Measurements from ENCODE around the gene C22orf42. TPM values are rescaled to one million over a fixed set of nuclear protein-coding genes. Genes with fewer than 3 reads are reported as not detected.
"Not testable (repeated sequence)": the region's sequence is repeated elsewhere in the genome, so short reads cannot be mapped to it uniquely, and the experiment has no call there.

C22orf42 gene
- total RNA-seq, 1 donor, result 0.10 TPM

GRCh38 chr22:32199961-32200360 is 40.9 kb upstream of the C22orf42 start:
- H3K4me3 ChIP-seq (ENCODE audit: low read length), result no peak overlapping the region
- H3K4me1 ChIP-seq (ENCODE audit: insufficient read depth, low read length), result peaks cover 29% of the 10 kb centered on the region
- no peaks in the 10 kb centered on the region for H3K9me3 ChIP-seq (ENCODE audit: low read depth, low read length)
- no peaks in the 10 kb centered on the region for H3K27me3 ChIP-seq (ENCODE audit: insufficient read depth, low read length)

DNA sequence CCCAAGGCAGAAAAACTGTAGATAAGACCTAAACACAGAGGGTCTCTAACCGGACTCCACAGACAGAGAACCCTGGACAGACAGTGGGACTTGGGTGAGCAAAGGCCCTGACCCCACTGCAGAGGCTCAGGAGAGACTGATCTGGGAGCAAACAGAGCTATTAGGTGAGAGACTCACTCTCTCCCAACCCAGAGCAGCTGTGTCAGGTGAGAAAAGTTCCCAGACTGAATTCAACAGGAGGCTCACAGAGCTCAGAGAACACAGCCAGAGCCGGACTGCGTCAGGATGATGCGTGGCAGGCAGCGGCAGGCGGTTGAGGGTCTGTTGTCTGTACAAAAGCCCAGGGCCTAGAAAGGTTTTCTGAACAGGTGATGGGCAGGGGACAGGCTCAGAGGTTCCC is 40.2 kb upstream of the C22orf42 start:
- no peaks in the 10 kb centered on the region for H3K27me3 ChIP-seq (ENCODE audit: insufficient read depth, low read length)
- H3K9me3 ChIP-seq (ENCODE audit: low read depth, low read length), result no peaks in the 10 kb centered on the region
- H3K4me1 ChIP-seq (ENCODE audit: insufficient read depth, low read length), result peaks cover 29% of the 10 kb centered on the region
- H3K4me3 ChIP-seq (ENCODE audit: low read length), result no peak overlapping the region

- not testable (repeated sequence) for H3K9me3 ChIP-seq (ENCODE audit: low read depth, low read length); H3K4me3 ChIP-seq (ENCODE audit: low read length); H3K27me3 ChIP-seq (ENCODE audit: insufficient read depth, low read length)
- H3K4me1 ChIP-seq (ENCODE audit: insufficient read depth, low read length), result peaks cover 19% of the 10 kb centered on the region
Observed at GRCh38 chr22:32197553-32198226, 38.6 kb upstream of the C22orf42 start.

DNA sequence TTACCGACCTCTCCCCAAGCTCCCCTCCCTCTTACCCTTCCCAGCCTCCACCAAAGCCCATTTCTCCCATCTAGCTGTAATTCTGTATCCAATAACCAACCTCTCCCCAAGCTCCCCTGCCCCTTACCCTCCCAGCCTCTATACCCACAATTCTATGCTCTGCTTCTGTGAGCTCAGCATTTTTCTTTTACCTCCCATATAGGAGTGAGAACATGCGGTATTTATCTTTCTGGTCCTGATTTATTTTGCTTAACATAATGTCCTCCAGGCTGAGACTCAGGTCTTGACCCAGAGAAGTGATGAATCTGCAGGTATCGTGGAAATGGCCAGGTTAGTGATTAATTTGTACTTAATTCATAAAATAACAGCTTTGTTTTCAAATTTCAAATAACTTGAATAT is 36.8 kb upstream of the C22orf42 start:
- not testable (repeated sequence) for H3K4me3 ChIP-seq (ENCODE audit: low read length); H3K27me3 ChIP-seq (ENCODE audit: insufficient read depth, low read length); H3K4me1 ChIP-seq (ENCODE audit: insufficient read depth, low read length); H3K9me3 ChIP-seq (ENCODE audit: low read depth, low read length)

GRCh38 chr22:32193346-32193745 is 34.2 kb upstream of the C22orf42 start:
- H3K4me3 ChIP-seq (ENCODE audit: low read length); H3K9me3 ChIP-seq (ENCODE audit: low read depth, low read length); H3K4me1 ChIP-seq (ENCODE audit: insufficient read depth, low read length); H3K27me3 ChIP-seq (ENCODE audit: insufficient read depth, low read length): not testable (repeated sequence)

- not testable (repeated sequence) for H3K27me3 ChIP-seq (ENCODE audit: insufficient read depth, low read length); H3K9me3 ChIP-seq (ENCODE audit: low read depth, low read length); H3K4me1 ChIP-seq (ENCODE audit: insufficient read depth, low read length); H3K4me3 ChIP-seq (ENCODE audit: low read length)
Observed at GRCh38 chr22:32191021-32191420, 31.9 kb upstream of the C22orf42 start.

DNA sequence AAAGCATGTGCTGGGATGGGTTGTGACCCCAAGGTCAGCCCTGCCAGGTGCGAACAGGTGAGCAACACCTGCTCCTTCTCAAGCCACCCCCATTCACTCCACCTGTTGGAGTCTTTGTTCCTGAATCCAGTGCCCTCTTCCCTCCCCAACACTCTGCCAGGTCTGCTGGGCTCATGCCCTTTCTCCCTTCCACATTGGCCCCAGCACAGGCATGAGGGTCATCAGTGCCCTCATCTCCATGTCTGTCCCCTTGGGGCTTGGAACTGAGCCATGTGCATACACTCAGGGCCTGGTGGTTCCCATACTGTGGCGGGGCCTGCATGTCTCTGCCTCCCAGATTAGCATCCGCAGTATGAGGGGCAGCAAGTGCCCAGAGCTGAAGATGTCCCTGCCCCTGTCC is 26.7 kb upstream of the C22orf42 start:
- Histone ChIP-seq H3K4me1 (ENCODE audit: insufficient read depth, low read length) (no peaks in the 10 kb centered on the region), H3K27me3 (ENCODE audit: insufficient read depth, low read length) (no peaks in the 10 kb centered on the region), H3K9me3 (ENCODE audit: low read depth, low read length) (no peaks in the 10 kb centered on the region), H3K4me3 (ENCODE audit: low read length) (no peak overlapping the region)

DNA sequence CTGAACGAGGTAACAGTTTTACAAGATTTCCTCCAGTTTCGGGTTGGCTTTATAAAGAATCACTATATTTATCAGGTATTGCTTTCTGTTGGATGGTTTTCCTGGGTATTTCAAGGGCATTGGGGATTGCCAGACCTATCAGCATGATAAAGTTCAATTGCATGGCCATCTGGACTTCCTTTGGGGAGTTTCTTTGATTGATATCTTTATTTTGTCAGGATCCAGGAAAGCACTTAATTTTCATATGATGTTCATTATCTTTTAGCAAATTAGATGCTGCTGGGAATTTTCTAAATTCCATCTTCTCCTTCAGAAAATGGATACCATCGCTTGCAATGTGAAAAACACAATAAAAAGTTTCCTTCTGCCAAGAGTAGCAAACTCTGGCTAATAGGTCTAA is 24.5 kb upstream of the C22orf42 start:
- Histone ChIP-seq H3K9me3 (ENCODE audit: low read depth, low read length) (no peaks in the 10 kb centered on the region), H3K4me1 (ENCODE audit: insufficient read depth, low read length) (no peaks in the 10 kb centered on the region), H3K4me3 (ENCODE audit: low read length) (no peak overlapping the region), H3K27me3 (ENCODE audit: insufficient read depth, low read length) (peaks cover 3% of the 10 kb centered on the region)

DNA sequence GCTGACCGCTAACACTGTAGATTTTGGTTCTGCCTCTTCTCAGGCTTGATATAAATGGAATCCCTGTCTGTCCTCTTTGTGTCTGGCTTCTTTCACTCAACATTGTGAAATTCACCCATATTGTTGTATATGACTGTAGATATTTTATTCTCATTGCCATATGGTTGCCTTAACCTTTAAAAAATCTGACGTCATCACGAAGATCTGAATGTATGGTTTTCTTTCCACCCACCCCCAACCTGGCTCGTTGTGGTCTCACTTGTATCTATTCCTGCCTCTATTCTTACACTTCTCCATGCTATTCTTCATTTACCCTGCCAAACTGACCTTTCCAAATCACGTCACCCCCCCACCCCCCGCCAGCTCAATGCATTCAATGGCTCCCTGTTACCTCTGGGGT is 21.9 kb upstream of the C22orf42 start:
- Histone ChIP-seq H3K9me3 (ENCODE audit: low read depth, low read length) (no peaks in the 10 kb centered on the region), H3K4me3 (ENCODE audit: low read length) (no peak overlapping the region), H3K4me1 (ENCODE audit: insufficient read depth, low read length) (no peaks in the 10 kb centered on the region), H3K27me3 (ENCODE audit: insufficient read depth, low read length) (peaks cover 13% of the 10 kb centered on the region)

DNA sequence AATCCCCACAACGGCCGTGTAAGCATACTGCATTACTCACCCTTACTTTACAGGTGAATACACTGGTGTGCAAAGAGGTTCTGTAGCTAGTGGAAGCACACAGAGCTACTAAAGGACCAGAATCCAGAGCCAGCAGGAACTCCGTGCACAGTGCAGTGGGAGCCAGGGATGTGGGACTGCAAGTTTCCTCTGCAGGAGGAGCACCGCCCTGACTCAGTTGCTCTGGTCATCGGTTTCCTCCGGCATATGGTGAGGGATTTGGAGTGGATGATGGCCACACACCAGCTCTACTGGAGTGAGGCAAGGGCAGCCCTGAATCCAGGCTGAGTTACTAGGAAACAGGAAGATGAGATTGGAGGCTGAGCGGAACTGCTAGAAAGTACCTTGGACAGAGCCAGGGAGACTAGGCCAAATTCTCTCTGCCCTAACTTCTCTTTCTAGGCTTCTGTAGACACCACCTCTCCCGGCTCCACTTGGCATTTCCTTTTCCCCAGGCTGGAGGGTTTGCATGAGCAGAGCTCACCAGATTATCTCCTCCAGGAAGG is 18.2 kb upstream of the C22orf42 start:
- H3K27me3 ChIP-seq (ENCODE audit: insufficient read depth, low read length), result peaks cover 26% of the 10 kb centered on the region
- no peak overlapping the region for H3K4me3 ChIP-seq (ENCODE audit: low read length)
- no peaks in the 10 kb centered on the region for H3K4me1 ChIP-seq (ENCODE audit: insufficient read depth, low read length)
- H3K9me3 ChIP-seq (ENCODE audit: low read depth, low read length), result no peaks in the 10 kb centered on the region

GRCh38 chr22:32175683-32176644 is 16.9 kb upstream of the C22orf42 start:
- Histone ChIP-seq H3K27me3 (ENCODE audit: insufficient read depth, low read length) (peaks cover 26% of the 10 kb centered on the region), H3K9me3 (ENCODE audit: low read depth, low read length) (no peaks in the 10 kb centered on the region), H3K4me3 (ENCODE audit: low read length) (no peak overlapping the region), H3K4me1 (ENCODE audit: insufficient read depth, low read length) (no peaks in the 10 kb centered on the region)

DNA sequence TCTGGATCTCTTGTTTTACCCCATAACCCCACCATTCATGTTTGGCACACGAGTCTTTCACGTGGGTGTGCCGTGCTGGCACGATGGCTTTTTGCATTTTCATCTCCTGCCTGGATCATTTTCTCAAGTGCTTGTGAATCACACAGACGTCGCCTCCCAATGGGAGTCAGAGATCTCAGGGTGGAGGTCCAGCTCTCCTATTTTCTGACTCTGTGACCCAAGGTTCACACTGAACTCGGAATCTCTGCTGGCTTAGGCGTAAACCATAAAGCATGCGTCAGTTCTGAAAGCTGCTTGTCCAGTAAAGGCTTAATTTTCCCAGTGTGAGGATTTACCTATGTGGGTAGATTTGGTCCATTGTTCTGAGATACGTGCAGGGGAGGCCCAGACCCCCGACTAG is 16.0 kb upstream of the C22orf42 start:
- Histone ChIP-seq H3K9me3 (ENCODE audit: low read depth, low read length) (no peaks in the 10 kb centered on the region), H3K4me1 (ENCODE audit: insufficient read depth, low read length) (no peaks in the 10 kb centered on the region), H3K27me3 (ENCODE audit: insufficient read depth, low read length) (peaks cover 23% of the 10 kb centered on the region), H3K4me3 (ENCODE audit: low read length) (no peak overlapping the region)

- Histone ChIP-seq H3K4me3 (ENCODE audit: low read length) (no peak overlapping the region), H3K9me3 (ENCODE audit: low read depth, low read length) (no peaks in the 10 kb centered on the region), H3K4me1 (ENCODE audit: insufficient read depth, low read length) (peaks cover 24% of the 10 kb centered on the region), H3K27me3 (ENCODE audit: insufficient read depth, low read length) (no peaks in the 10 kb centered on the region)
Observed at GRCh38 chr22:32165681-32166080, 6.6 kb upstream of the C22orf42 start.

GRCh38 chr22:32164075-32164860 is 5.2 kb upstream of the C22orf42 start:
- H3K27me3 ChIP-seq (ENCODE audit: insufficient read depth, low read length), result no peaks in the 10 kb centered on the region
- no peak overlapping the region for H3K4me3 ChIP-seq (ENCODE audit: low read length)
- no peaks in the 10 kb centered on the region for H3K9me3 ChIP-seq (ENCODE audit: low read depth, low read length)
- H3K4me1 ChIP-seq (ENCODE audit: insufficient read depth, low read length), result peaks cover 24% of the 10 kb centered on the region

GRCh38 chr22:32160411-32160810 is 1.3 kb upstream of the C22orf42 start:
- H3K27me3 ChIP-seq (ENCODE audit: insufficient read depth, low read length); H3K9me3 ChIP-seq (ENCODE audit: low read depth, low read length); H3K4me3 ChIP-seq (ENCODE audit: low read length): not testable (repeated sequence)
- peaks cover 19% of the 10 kb centered on the region for H3K4me1 ChIP-seq (ENCODE audit: insufficient read depth, low read length)

All from mononuclear cell (primary cell).